CD14-positive monocyte (primary cell): ENCODE results near the gene USP25. TPM values are rescaled to one million over a fixed set of nuclear protein-coding genes. Genes with fewer than 3 reads are reported as not detected.

ENCODE experiments used
- DNase-seq, 3 donors: peaks; one replicate each; pipeline ENCODE4 v3.0.0-alpha.2; 2011 to 2022
- H2AFZ ChIP-seq: 2 replicates; pipeline ENCODE4 v1.6.0; 2012; ENCODE audit warnings: mild to moderate bottlenecking, low read depth, low read length, inconsistent platforms; ENCODE audit not compliant: insufficient read depth, poor library complexity, severe bottlenecking
- H3K27ac ChIP-seq, 2 donors: 1 replicate in 1 of 2; 2 replicates in 1 of 2; pipeline ENCODE4 v1.5.1; 2012 to 2013; ENCODE audit warnings: low read length in 2 of 2, control low read depth in 1 of 2, inconsistent platforms in 1 of 2, low read depth in 1 of 2, mild to moderate bottlenecking in 1 of 2
- H3K27me3 ChIP-seq, 2 donors: one replicate each; pipeline versions ENCODE4 v1.6.0 to v1.6.1; 2011 to 2013; ENCODE audit warnings: low read length in 2 of 2; ENCODE audit not compliant: control insufficient read depth in 2 of 2, insufficient read depth in 2 of 2
- H3K36me3 ChIP-seq, 2 donors: replicated peaks in 1 of 2; 1 replicate in 1 of 2; 2 replicates in 1 of 2; pipeline versions ENCODE4 v1.5.1 to v1.6.1; 2012 to 2013; ENCODE audit warnings: low read length in 2 of 2, control low read depth in 1 of 2, inconsistent platforms in 1 of 2, mild to moderate bottlenecking in 1 of 2; ENCODE audit not compliant: insufficient read depth in 2 of 2, control insufficient read depth in 1 of 2
- H3K4me1 ChIP-seq, 2 donors: 1 replicate in 1 of 2; 2 replicates in 1 of 2; pipeline versions ENCODE4 v1.5.1 to v1.6.1; 2012 to 2013; ENCODE audit warnings: low read length in 2 of 2, control low read depth in 1 of 2, inconsistent platforms in 1 of 2, mild to moderate bottlenecking in 1 of 2, moderate library complexity in 1 of 2; ENCODE audit not compliant: insufficient read depth in 2 of 2, control insufficient read depth in 1 of 2
- H3K4me2 ChIP-seq: replicated peaks from 2 replicates; pipeline ENCODE3; 2012; ENCODE audit warnings: low read length, moderate library complexity, mild to moderate bottlenecking; ENCODE audit not compliant: poor library complexity, severe bottlenecking; ENCODE audit errors: extremely low read depth
- H3K4me3 ChIP-seq, 3 experiments: fragments of 200-600 bp in 1 of 3; sonication (generic) in 1 of 3; replicated peaks in 1 of 3; 1 replicate in 2 of 3; 2 replicates in 1 of 3; pipeline ENCODE4 v1.5.1; 2011 to 2013; ENCODE audit warnings: low read length in 3 of 3, mild to moderate bottlenecking in 3 of 3, control low read depth in 2 of 3, low read depth in 2 of 3, inconsistent platforms in 1 of 3, moderate library complexity in 1 of 3
- H3K79me2 ChIP-seq: 2 replicates; pipeline ENCODE4 v1.6.0; 2012; ENCODE audit warnings: mild to moderate bottlenecking, control low read depth, inconsistent platforms, low read length, moderate library complexity; ENCODE audit not compliant: insufficient read depth
- H3K9ac ChIP-seq: 2 replicates; pipeline ENCODE4 v1.6.0; 2017; ENCODE audit warnings: low read length, mild to moderate bottlenecking; ENCODE audit not compliant: insufficient read depth, poor library complexity, severe bottlenecking
- H3K9me3 ChIP-seq, 2 donors: replicated peaks in 1 of 2; 1 replicate in 1 of 2; 2 replicates in 1 of 2; pipeline versions ENCODE4 v1.5.1 to v1.6.1; 2012 to 2013; ENCODE audit warnings: low read length in 2 of 2, control low read depth in 1 of 2; ENCODE audit not compliant: control insufficient read depth in 1 of 2, insufficient read depth in 1 of 2
- H4K20me1 ChIP-seq: 2 replicates; pipeline ENCODE4 v1.6.0; 2012; ENCODE audit warnings: mild to moderate bottlenecking, low read length, control low read depth, moderate library complexity; ENCODE audit not compliant: insufficient read depth
- H3K27ac Mint-ChIP-seq, 7 donors: one replicate each; pipeline ENCODE4 v1.8.0; 2020; ENCODE audit warnings: mild to moderate bottlenecking in 7 of 7, mixed read lengths in 7 of 7, moderate library complexity in 6 of 7, inconsistent platforms in 2 of 7
- H3K27me3 Mint-ChIP-seq, 3 donors: one replicate each; pipeline ENCODE4 v1.8.0; 2021 to 2022; ENCODE audit warnings: low read depth in 3 of 3, mild to moderate bottlenecking in 3 of 3, mixed read lengths in 3 of 3, moderate library complexity in 3 of 3, inconsistent platforms in 1 of 3
- H3K36me3 Mint-ChIP-seq, 2 donors: one replicate each; pipeline ENCODE4 v1.8.0; 2020; ENCODE audit warnings: mixed read lengths in 2 of 2, inconsistent platforms in 1 of 2, mild to moderate bottlenecking in 1 of 2
- H3K4me1 Mint-ChIP-seq: one replicate; pipeline ENCODE4 v1.8.0; 2020; ENCODE audit warnings: mild to moderate bottlenecking, mixed read lengths
- H3K4me3 Mint-ChIP-seq, 2 donors: one replicate each; pipeline ENCODE4 v1.8.0; 2020; ENCODE audit warnings: mild to moderate bottlenecking in 2 of 2, mixed read lengths in 2 of 2, moderate library complexity in 1 of 2
- H3K9me3 Mint-ChIP-seq, 7 donors: one replicate each; pipeline ENCODE4 v1.8.0; 2020 to 2022; ENCODE audit warnings: mixed read lengths in 7 of 7, mild to moderate bottlenecking in 6 of 7, moderate library complexity in 6 of 7, inconsistent platforms in 2 of 7
- CTCF ChIP-seq: fragments of 200-600 bp; IDR thresholded peaks from one replicate; pipeline ENCODE4 v1.8.0; 2022; ENCODE audit warnings: antibody characterized with exemption, mild to moderate bottlenecking
- WGBS: methylation state at CpG from one replicate; pipeline ENCODE4 v1.1.5; 2013; ENCODE audit warnings: missing lambda C conversion rate; ENCODE audit not compliant: insufficient coverage; 5-methylcytosine and 5-hydroxymethylcytosine counted together
- intact Hi-C, 2 donors: fragments of 100-400 bp; cut with micrococcal nuclease; formaldehyde crosslinking; loops; one replicate each; pipeline versions ENCODE4 v1.15.0 to v1.15.1; 2023
- polyA plus RNA-seq, 3 donors: library from polyadenylated mRNA; depleted of rRNA in 1 of 3; unstranded in 2 of 3; stranded (reverse) in 1 of 3; fragments of 300-500 nt in 2 of 3; fragments of >200 nt in 1 of 3; fragmentation: Illumina TruSeq in 2 of 3; gene quantifications; 1 replicate in 2 of 3; 2 replicates in 1 of 3; pipeline ENCODE4 v1.2.3, GENCODE V29; 2012 to 2021

The USP25 gene
- polyA plus RNA-seq, 3 donors: 7.2 to 15.6 (median 9.6) TPM

GRCh38 chr21:15904389-15904788, 174.6 kb downstream of the USP25 start:
- Mint-ChIP-seq H3K4me1 (no peaks in the 10 kb centered on the region), H3K27me3 (peaks cover 0 to 4% (median 0%) of the 10 kb centered on the region in 3 donors), H3K9me3 (peaks cover 5 to 32% (median 18%) of the 10 kb centered on the region in 7 donors), H3K36me3 (no peaks in the 10 kb centered on the region), H3K4me3 (no peak overlapping the region), H3K27ac (no peak overlapping the region)
- Histone ChIP-seq H2AFZ (no peak overlapping the region), H3K4me1 (no peaks in the 10 kb centered on the region), H3K36me3 (no peaks in the 10 kb centered on the region), H3K9me3 (no peaks in the 10 kb centered on the region), H3K27me3 (no peaks in the 10 kb centered on the region), H3K27ac (no peak overlapping the region), H3K79me2 (no peaks in the 10 kb centered on the region), H3K4me2 (no peak overlapping the region), H4K20me1 (no peaks in the 10 kb centered on the region), H3K4me3 (no peak overlapping the region), H3K9ac (no peak overlapping the region)
- no peak for DNase-seq
- no peak for TF ChIP-seq CTCF
- intact Hi-C loops: no loop called here
- 91% methylated on average over 8 of the region's 8 CpGs for WGBS

GRCh38 chr21:15908187-15908586, 178.4 kb downstream of the USP25 start:
- DNase-seq: no peak
- peaks cover 0 to 4% (median 1%) of the 10 kb centered on the region in 3 donors for H3K27me3 Mint-ChIP-seq
- H3K27me3 ChIP-seq: no peaks in the 10 kb centered on the region
- intact Hi-C loops: no loop called here
- H3K9me3 ChIP-seq: peaks cover 0 to 3% of the 10 kb centered on the region in 2 donors
- H3K36me3 Mint-ChIP-seq: no peaks in the 10 kb centered on the region
- H3K4me2 ChIP-seq: no peak overlapping the region
- H3K27ac ChIP-seq: no peak overlapping the region
- H3K4me1 Mint-ChIP-seq: no peaks in the 10 kb centered on the region
- no peak overlapping the region for H2AFZ ChIP-seq
- H3K4me3 Mint-ChIP-seq: no peak overlapping the region
- no peaks in the 10 kb centered on the region for H3K4me1 ChIP-seq
- no peak overlapping the region for H3K27ac Mint-ChIP-seq
- TF ChIP-seq CTCF: no peak
- H3K9me3 Mint-ChIP-seq: peaks cover 6 to 25% (median 12%) of the 10 kb centered on the region in 7 donors
- no peaks in the 10 kb centered on the region for H4K20me1 ChIP-seq
- no peak overlapping the region for H3K4me3 ChIP-seq
- H3K79me2 ChIP-seq: no peaks in the 10 kb centered on the region
- 90% methylated on average over 6 of the region's 6 CpGs for WGBS
- H3K9ac ChIP-seq: no peak overlapping the region
- no peaks in the 10 kb centered on the region for H3K36me3 ChIP-seq
